NCI-H82 treated with DMSO at 0.1 percent for 48 hours (cell line): ENCODE data around the gene RPL18.
"Not testable (repeated sequence)": the region's sequence is repeated elsewhere in the genome, so short reads cannot be mapped to it uniquely, and the experiment has no call there.

ENCODE experiments used
- DNase-seq: peaks from one replicate; lab custom pipeline; 2025; ENCODE audit not compliant: unreplicated experiment; lab: John Stamatoyannopoulos, UW

The RPL18 gene

DNA sequence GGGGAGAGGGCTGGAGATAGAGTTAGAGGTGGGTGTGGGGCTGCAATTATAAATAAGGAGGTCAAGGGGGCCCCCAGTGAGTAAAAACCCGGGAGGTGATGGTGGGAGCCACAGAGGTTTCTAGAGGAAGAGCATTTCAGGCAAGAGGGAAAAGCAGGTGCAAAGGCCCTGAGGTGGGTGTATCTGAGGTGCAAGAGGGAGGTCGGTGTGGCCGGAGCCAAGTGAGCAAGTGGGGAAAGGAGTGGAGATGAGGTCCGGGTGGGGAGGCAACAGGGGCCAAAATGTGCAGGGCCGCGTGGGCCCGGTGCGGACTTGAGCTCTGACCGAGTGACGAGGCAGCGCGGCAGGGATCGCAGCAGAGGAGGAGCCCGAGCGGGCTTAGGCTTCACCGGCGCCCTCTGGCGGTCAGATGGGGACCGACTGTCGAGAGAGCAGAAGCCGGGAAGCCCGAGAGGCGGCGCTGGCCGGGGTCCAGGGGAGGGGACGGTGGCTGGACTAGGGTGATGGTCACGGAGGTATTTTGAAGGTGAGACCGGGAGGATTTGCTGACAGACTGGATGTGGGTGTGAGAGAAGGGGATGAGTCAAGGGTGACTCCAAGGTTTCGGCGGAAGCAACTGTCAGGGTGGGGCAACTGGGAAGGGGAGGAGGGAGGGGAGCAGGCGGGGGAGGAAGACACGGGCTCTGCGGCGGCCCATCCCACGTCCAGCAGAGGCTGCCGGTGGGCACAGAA lies 30.1 kb downstream of the RPL18 start:
- peak; percentile 66 for DNase-seq

- DNase-seq, result no peak
Observed at GRCh38 chr19:48587387-48587786, 31.6 kb downstream of the RPL18 start.

DNA sequence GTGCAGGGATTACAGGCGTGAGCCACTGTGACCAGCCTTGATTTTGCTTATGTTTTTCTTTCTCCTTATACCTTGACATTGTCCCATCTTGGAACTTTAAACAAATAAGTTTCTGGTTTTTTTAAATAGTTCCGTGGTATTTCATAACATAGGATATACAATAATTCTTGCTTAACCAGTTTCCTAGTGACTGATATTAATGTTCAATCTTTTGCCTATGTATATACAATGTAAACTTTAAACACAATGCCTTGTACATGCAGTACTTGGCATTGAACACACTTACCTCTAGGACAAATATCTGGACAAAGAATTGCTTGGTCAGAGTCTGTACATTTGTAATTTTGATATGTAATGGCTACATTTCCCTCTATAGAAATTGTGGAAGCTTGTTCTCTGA lies 36.8 kb downstream of the RPL18 start:
- no peak for DNase-seq

GRCh38 chr19:48578891-48579290 lies 40.1 kb downstream of the RPL18 start:
- DNase-seq, result no peak

DNA sequence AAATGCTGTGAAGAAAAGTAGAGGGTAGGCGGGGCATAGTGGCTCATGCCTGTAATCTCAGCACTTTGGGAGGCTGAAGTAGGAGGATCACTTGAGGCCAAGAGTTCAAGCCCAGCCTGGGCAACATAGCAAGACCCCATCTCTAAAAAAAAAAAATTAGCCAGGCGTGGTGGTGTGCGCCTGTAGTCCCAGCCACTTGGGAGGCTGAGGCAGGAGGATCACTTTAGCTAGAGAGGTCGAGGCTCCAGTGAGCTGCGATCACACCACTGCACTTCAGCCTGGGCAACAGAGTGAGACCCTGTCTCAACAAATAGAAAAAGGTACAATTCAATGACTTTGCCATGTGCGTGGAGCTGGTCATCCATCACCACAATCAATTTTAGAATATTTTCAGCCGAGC lies 41.1 kb downstream of the RPL18 start:
- not testable (repeated sequence) for DNase-seq

GRCh38 chr19:48575931-48576622 lies 42.9 kb downstream of the RPL18 start:
- no peak for DNase-seq

GRCh38 chr19:48573163-48573505 lies 45.8 kb downstream of the RPL18 start:
- no peak for DNase-seq

DNA sequence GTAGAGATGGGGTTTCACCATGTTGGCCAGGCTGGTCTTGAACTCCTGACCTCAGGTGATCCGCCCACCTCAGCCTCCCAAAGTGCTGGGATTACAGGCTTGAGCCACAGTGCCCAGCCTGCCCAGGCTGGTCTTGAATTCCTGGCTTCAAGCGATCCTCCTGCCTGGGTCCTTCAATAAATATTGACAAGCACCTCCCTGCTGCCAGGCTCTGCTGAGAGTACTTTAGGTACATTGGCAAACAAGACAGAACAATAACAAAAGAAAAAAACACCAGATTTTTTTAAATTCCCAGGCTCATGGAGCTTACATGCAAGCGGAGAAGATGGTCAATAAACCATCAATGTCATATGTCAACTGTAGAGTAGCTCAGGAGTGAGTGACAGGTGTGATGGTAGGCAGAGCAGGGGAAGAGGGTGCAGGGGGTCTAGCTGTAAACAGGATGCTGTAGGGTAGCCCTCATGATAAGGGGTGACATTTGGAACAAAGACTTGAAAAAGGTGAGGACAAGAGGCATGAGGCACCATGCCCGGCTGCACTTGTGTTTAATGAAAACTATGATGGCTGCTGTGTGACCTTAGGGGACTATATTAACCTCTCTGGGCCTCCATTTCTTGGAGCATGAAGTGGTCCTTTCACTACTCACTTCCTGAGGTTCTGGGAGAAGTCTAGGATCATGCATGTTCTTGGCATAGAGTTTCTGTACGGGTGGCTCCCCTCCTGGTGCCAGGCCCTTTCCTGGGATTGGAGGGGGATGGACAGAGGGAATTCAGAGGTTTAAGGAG lies 47.4 kb downstream of the RPL18 start:
- DNase-seq, result no peak

- DNase-seq, result peak; percentile 89
Observed at GRCh38 chr19:48569814-48570213, 49.2 kb downstream of the RPL18 start.

GRCh38 chr19:48568345-48568886 lies 50.6 kb downstream of the RPL18 start:
- DNase-seq, result no peak
